Activated CD4-positive, alpha-beta T cell treated with anti-CD3 and anti-CD28 coated beads, Interleukin-2, amount 10 ng/mL, durations not matched to agents 7 days and 5 days (primary cell): ENCODE results near the gene ETV2. TPM values are rescaled to one million over a fixed set of nuclear protein-coding genes. Genes with fewer than 3 reads are reported as not detected.
A peak's percentile ranks its signal among the peaks of the same experiment; 100 is the strongest.

Experiments
- CTCF ChIA-PET: fragments of 350-600 bp; sonication (Branson Sonifier 250); formaldehyde crosslinking; loops from one replicate; lab custom pipeline; 2021; ENCODE audit warnings: antibody characterized with exemption; lab: Charles Lee
- POLR2A ChIA-PET: fragments of 350-600 bp; sonication (Branson Sonifier 250); formaldehyde crosslinking; loops from one replicate; lab custom pipeline; 2021; ENCODE audit warnings: antibody characterized with exemption; lab: Charles Lee
- DNase-seq: peaks from one replicate; pipeline ENCODE4 v3.0.0-alpha.2; 2020
- H3K27ac Mint-ChIP-seq: one replicate; pipeline ENCODE4 v1.8.0; 2021; ENCODE audit warnings: mild to moderate bottlenecking, moderate library complexity, mixed read lengths
- H3K27me3 Mint-ChIP-seq: one replicate; pipeline ENCODE4 v1.8.0; 2021; ENCODE audit warnings: mixed read lengths
- H3K36me3 Mint-ChIP-seq: one replicate; pipeline ENCODE4 v1.8.0; 2021; ENCODE audit warnings: low read depth, mixed read lengths
- H3K4me1 Mint-ChIP-seq: one replicate; pipeline ENCODE4 v1.8.0; 2021; ENCODE audit warnings: mixed read lengths
- H3K4me3 Mint-ChIP-seq: one replicate; pipeline ENCODE4 v1.8.0; 2021; ENCODE audit warnings: mild to moderate bottlenecking, moderate library complexity, mixed read lengths
- H3K9me3 Mint-ChIP-seq: one replicate; pipeline ENCODE4 v1.8.0; 2021; ENCODE audit warnings: mixed read lengths
- total RNA-seq, 2 experiments: library from RNA; stranded (reverse); gene quantifications; one replicate each; pipeline ENCODE4 v1.2.3, GENCODE V29; 2021

ETV2 gene
- total RNA-seq, 2 experiments from 2014 or later: 0.84 to 1.9 TPM

- Mint-ChIP-seq H3K4me3 (peak within 1 kb of the TSS; percentile 85), H3K36me3 (peaks cover 17% of the 10 kb centered on the region), H3K27me3 (no peaks in the 10 kb centered on the region), H3K4me1 (peaks cover 53% of the 10 kb centered on the region), H3K27ac (peak within 1 kb of the TSS; percentile 96), H3K9me3 (peaks cover 7% of the 10 kb centered on the region)
- ChIA-PET POLR2A (interaction anchor here (0.6 kb wide), 1 partner anchor 35 kb away, joined by 3 read pairs; the partner anchor contains the start of gene COX6B1), CTCF (interaction anchor here (0.6 to 1.1 kb wide), 6 partner anchors 9 to 150 kb away, joined by 3 to 6 read pairs (median 4); no protein-coding TSS in a partner anchor)
- peak; percentile 95 for DNase-seq
These were observed 28.8 kb upstream of the ETV2 start, which contains the start of gene HAUS5 for GRCh38 chr19:35612559-35613321. TSS of gene HAUS5 (plus strand) at chr19:35612735. CDS start at chr19:35612795, 60 bp downstream.

- peak overlapping the region; percentile 96 for H3K27ac Mint-ChIP-seq
- POLR2A ChIA-PET: no interaction called here
- peaks cover 2% of the 10 kb centered on the region for H3K9me3 Mint-ChIP-seq
- peak overlapping the region; percentile 85 for H3K4me3 Mint-ChIP-seq
- DNase-seq: no peak
- peaks cover 12% of the 10 kb centered on the region for H3K36me3 Mint-ChIP-seq
- CTCF ChIA-PET: interaction anchor here (0.7 to 1.1 kb wide), 6 partner anchors 8 to 98 kb away, joined by 3 to 6 read pairs (median 4); no protein-coding TSS in a partner anchor
- H3K4me1 Mint-ChIP-seq: peaks cover 50% of the 10 kb centered on the region
- no peaks in the 10 kb centered on the region for H3K27me3 Mint-ChIP-seq
These were observed 28.0 kb upstream of the ETV2 start for GRCh38 chr19:35613574-35613973.

- Mint-ChIP-seq H3K27ac (no peak overlapping the region), H3K9me3 (no peaks in the 10 kb centered on the region), H3K36me3 (peaks cover 10% of the 10 kb centered on the region), H3K4me1 (peaks cover 39% of the 10 kb centered on the region), H3K4me3 (no peak overlapping the region), H3K27me3 (no peaks in the 10 kb centered on the region)
- POLR2A ChIA-PET: no interaction called here
- no peak for DNase-seq
- CTCF ChIA-PET: interaction anchor here (0.7 to 0.9 kb wide), 2 partner anchors 312 to 364 kb away, joined by 3 read pairs; no protein-coding TSS in a partner anchor
These were observed 26.5 kb upstream of the ETV2 start for GRCh38 chr19:35615036-35615435.

GRCh38 chr19:35618857-35619256, 22.7 kb upstream of the ETV2 start:
- ChIA-PET POLR2A (no interaction called here), CTCF (no interaction called here)
- Mint-ChIP-seq H3K36me3 (peaks cover 22% of the 10 kb centered on the region), H3K27ac (no peak overlapping the region), H3K4me1 (peaks cover 7% of the 10 kb centered on the region), H3K9me3 (no peaks in the 10 kb centered on the region), H3K27me3 (no peaks in the 10 kb centered on the region), H3K4me3 (no peak overlapping the region)
- DNase-seq: no peak

GRCh38 chr19:35619290-35619923, 22.1 kb upstream of the ETV2 start:
- H3K27ac Mint-ChIP-seq: no peak overlapping the region
- H3K9me3 Mint-ChIP-seq: no peaks in the 10 kb centered on the region
- no peaks in the 10 kb centered on the region for H3K27me3 Mint-ChIP-seq
- POLR2A ChIA-PET: no interaction called here
- H3K4me3 Mint-ChIP-seq: no peak overlapping the region
- CTCF ChIA-PET: no interaction called here
- peaks cover 6% of the 10 kb centered on the region for H3K4me1 Mint-ChIP-seq
- peaks cover 22% of the 10 kb centered on the region for H3K36me3 Mint-ChIP-seq
- no peak for DNase-seq

- Mint-ChIP-seq H3K4me3 (no peak overlapping the region), H3K27ac (no peak overlapping the region), H3K27me3 (no peaks in the 10 kb centered on the region), H3K9me3 (no peaks in the 10 kb centered on the region), H3K4me1 (peaks cover 3% of the 10 kb centered on the region), H3K36me3 (peaks cover 22% of the 10 kb centered on the region)
- no peak for DNase-seq
- ChIA-PET CTCF (interaction anchor here (0.5 kb wide), 1 partner anchor 440 kb away, joined by 4 read pairs; no protein-coding TSS in a partner anchor), POLR2A (no interaction called here)
These were observed 21.5 kb upstream of the ETV2 start for GRCh38 chr19:35620001-35620400.

- Mint-ChIP-seq H3K27ac (no peak overlapping the region), H3K4me3 (no peak overlapping the region), H3K9me3 (no peaks in the 10 kb centered on the region), H3K27me3 (no peaks in the 10 kb centered on the region), H3K4me1 (no peaks in the 10 kb centered on the region), H3K36me3 (peaks cover 17% of the 10 kb centered on the region)
- ChIA-PET POLR2A (interaction anchor here (0.5 kb wide), 1 partner anchor 18 kb away, joined by 3 read pairs; no protein-coding TSS in a partner anchor), CTCF (interaction anchor here (1.3 kb wide), 1 partner anchor 9 kb away, joined by 4 read pairs; the partner anchor contains the start of gene HAUS5)
- no peak for DNase-seq
These were observed 19.8 kb upstream of the ETV2 start for GRCh38 chr19:35621708-35622107.

- no peak for DNase-seq
- Mint-ChIP-seq H3K27ac (no peak overlapping the region), H3K36me3 (peaks cover 13% of the 10 kb centered on the region), H3K27me3 (no peaks in the 10 kb centered on the region), H3K9me3 (no peaks in the 10 kb centered on the region), H3K4me1 (no peaks in the 10 kb centered on the region), H3K4me3 (no peak overlapping the region)
- CTCF ChIA-PET: no interaction called here
- POLR2A ChIA-PET: no interaction called here
These were observed 18.8 kb upstream of the ETV2 start for GRCh38 chr19:35622750-35623149.

GRCh38 chr19:35623327-35624010, 18.1 kb upstream of the ETV2 start:
- ChIA-PET CTCF (interaction anchor here (0.8 kb wide), 1 partner anchor 39 kb away, joined by 8 read pairs; no protein-coding TSS in a partner anchor), POLR2A (interaction anchor here (0.7 kb wide), 1 partner anchor 36 kb away, joined by 11 read pairs; no protein-coding TSS in a partner anchor)
- DNase-seq: no peak
- H3K36me3 Mint-ChIP-seq: peaks cover 12% of the 10 kb centered on the region
- H3K4me1 Mint-ChIP-seq: peaks cover 4% of the 10 kb centered on the region
- no peaks in the 10 kb centered on the region for H3K9me3 Mint-ChIP-seq
- H3K4me3 Mint-ChIP-seq: no peak overlapping the region
- H3K27ac Mint-ChIP-seq: no peak overlapping the region
- no peaks in the 10 kb centered on the region for H3K27me3 Mint-ChIP-seq

- Mint-ChIP-seq H3K27ac (peak overlapping the region; percentile 99), H3K4me1 (peaks cover 18% of the 10 kb centered on the region), H3K4me3 (peak overlapping the region; percentile 97), H3K9me3 (no peaks in the 10 kb centered on the region), H3K27me3 (no peaks in the 10 kb centered on the region), H3K36me3 (peaks cover 28% of the 10 kb centered on the region)
- ChIA-PET POLR2A (interaction anchor here (0.6 kb wide), 1 partner anchor 298 kb away, joined by 3 read pairs; no protein-coding TSS in a partner anchor), CTCF (no interaction called here)
- DNase-seq: no peak
These were observed 13.3 kb upstream of the ETV2 start for GRCh38 chr19:35628264-35628564.

GRCh38 chr19:35628565-35629331, 12.8 kb upstream of the ETV2 start, which contains the start of gene RBM42:
TSS of gene RBM42 (plus strand) at chr19:35629036. CDS start at chr19:35629154, 118 bp downstream.
- peaks cover 28% of the 10 kb centered on the region for H3K36me3 Mint-ChIP-seq
- H3K9me3 Mint-ChIP-seq: no peaks in the 10 kb centered on the region
- H3K4me3 Mint-ChIP-seq: peak within 1 kb of the TSS; percentile 97
- H3K27ac Mint-ChIP-seq: peak within 1 kb of the TSS; percentile 99
- peak; percentile 98 for DNase-seq
- no peaks in the 10 kb centered on the region for H3K27me3 Mint-ChIP-seq
- H3K4me1 Mint-ChIP-seq: peaks cover 18% of the 10 kb centered on the region
- ChIA-PET CTCF (no interaction called here), POLR2A (interaction anchor here (0.6 kb wide), 1 partner anchor 297 kb away, joined by 3 read pairs; no protein-coding TSS in a partner anchor)

GRCh38 chr19:35629332-35629633, 12.3 kb upstream of the ETV2 start:
- H3K4me1 Mint-ChIP-seq: peaks cover 18% of the 10 kb centered on the region
- ChIA-PET POLR2A (no interaction called here), CTCF (interaction anchor here (1.0 kb wide), 1 partner anchor 18 kb away, joined by 3 read pairs; no protein-coding TSS in a partner anchor)
- no peak for DNase-seq
- peaks cover 28% of the 10 kb centered on the region for H3K36me3 Mint-ChIP-seq
- H3K27ac Mint-ChIP-seq: peak overlapping the region; percentile 99
- no peaks in the 10 kb centered on the region for H3K9me3 Mint-ChIP-seq
- peak overlapping the region; percentile 97 for H3K4me3 Mint-ChIP-seq
- H3K27me3 Mint-ChIP-seq: no peaks in the 10 kb centered on the region
